GM21737 (cell line): ENCODE results near the gene SCAPER.
"Not testable (repeated sequence)": the region's sequence is repeated elsewhere in the genome, so short reads cannot be mapped to it uniquely, and the experiment has no call there.

ENCODE experiments used
- ATAC-seq: cut with Tn5 transposase; IDR thresholded peaks from one replicate; pipeline ENCODE4 v1.9.1; 2021; ENCODE audit warnings: mild to moderate bottlenecking, moderate library complexity; ENCODE audit not compliant: unreplicated experiment

Gene SCAPER

GRCh38 chr15:76582550-76582949, 322.6 kb downstream of the SCAPER start:
- ATAC-seq = no peak

- no peak for ATAC-seq
These were observed 327.1 kb downstream of the SCAPER start for GRCh38 chr15:76577879-76578512.

GRCh38 chr15:76576523-76577279, 328.4 kb downstream of the SCAPER start:
- ATAC-seq = no peak

- no peak for ATAC-seq
These were observed 329.5 kb downstream of the SCAPER start for GRCh38 chr15:76575679-76576078.

GRCh38 chr15:76575274-76575673, 329.9 kb downstream of the SCAPER start:
- ATAC-seq = no peak

- ATAC-seq = no peak
These were observed 332.2 kb downstream of the SCAPER start for GRCh38 chr15:76572983-76573314.

GRCh38 chr15:76566276-76566675, 338.9 kb downstream of the SCAPER start:
- ATAC-seq = no peak

- ATAC-seq = no peak
These were observed 339.8 kb downstream of the SCAPER start for GRCh38 chr15:76565366-76565765.

- no peak for ATAC-seq
These were observed 349.9 kb downstream of the SCAPER start for GRCh38 chr15:76555247-76555646.

GRCh38 chr15:76553564-76553963, 351.6 kb downstream of the SCAPER start:
- ATAC-seq = no peak

- no peak for ATAC-seq
These were observed 352.0 kb downstream of the SCAPER start for GRCh38 chr15:76553102-76553501.

GRCh38 chr15:76546805-76547204, 358.3 kb downstream of the SCAPER start:
- no peak for ATAC-seq

- ATAC-seq = no peak
These were observed 371.1 kb downstream of the SCAPER start for GRCh38 chr15:76533995-76534394.

- no peak for ATAC-seq
These were observed 371.9 kb downstream of the SCAPER start for GRCh38 chr15:76533060-76533820.

- no peak for ATAC-seq
These were observed 375.2 kb downstream of the SCAPER start for GRCh38 chr15:76529911-76530310.

- no peak for ATAC-seq
These were observed 379.0 kb downstream of the SCAPER start for GRCh38 chr15:76526111-76526510.

GRCh38 chr15:76517910-76518309, 387.2 kb downstream of the SCAPER start:
- ATAC-seq = no peak

GRCh38 chr15:76514282-76514681, 390.9 kb downstream of the SCAPER start:
- no peak for ATAC-seq

GRCh38 chr15:76512971-76513370, 392.2 kb downstream of the SCAPER start:
- ATAC-seq = no peak

GRCh38 chr15:76510663-76511062, 394.5 kb downstream of the SCAPER start:
- ATAC-seq = not testable (repeated sequence)

GRCh38 chr15:76503804-76504203, 401.3 kb downstream of the SCAPER start:
- no peak for ATAC-seq

GRCh38 chr15:76503121-76503520, 402.0 kb downstream of the SCAPER start:
- ATAC-seq = no peak
